Glomerular endothelial cell (primary cell): ENCODE data around the gene PLP2. TPM values are rescaled to one million over a fixed set of nuclear protein-coding genes. Genes with fewer than 3 reads are reported as not detected.
A peak's percentile ranks its signal among the peaks of the same experiment; 100 is the strongest.
"Not testable (repeated sequence)": the region's sequence is repeated elsewhere in the genome, so short reads cannot be mapped to it uniquely, and the experiment has no call there.

Experiments used
- DNase-seq: peaks from one replicate; pipeline ENCODE4 v3.0.0-alpha.2; 2011; ENCODE audit warnings: low read depth, low spot score; ENCODE audit errors: extremely low read depth
- total RNA-seq: library from RNA; depleted of rRNA; stranded (reverse); fragments of >200 nt; gene quantifications from 2 replicates; pipeline ENCODE4 v1.2.3, GENCODE V29; 2015

Gene PLP2, protein sequence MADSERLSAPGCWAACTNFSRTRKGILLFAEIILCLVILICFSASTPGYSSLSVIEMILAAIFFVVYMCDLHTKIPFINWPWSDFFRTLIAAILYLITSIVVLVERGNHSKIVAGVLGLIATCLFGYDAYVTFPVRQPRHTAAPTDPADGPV
- 50.4 and 50.9 TPM in 2 replicates for total RNA-seq

DNA sequence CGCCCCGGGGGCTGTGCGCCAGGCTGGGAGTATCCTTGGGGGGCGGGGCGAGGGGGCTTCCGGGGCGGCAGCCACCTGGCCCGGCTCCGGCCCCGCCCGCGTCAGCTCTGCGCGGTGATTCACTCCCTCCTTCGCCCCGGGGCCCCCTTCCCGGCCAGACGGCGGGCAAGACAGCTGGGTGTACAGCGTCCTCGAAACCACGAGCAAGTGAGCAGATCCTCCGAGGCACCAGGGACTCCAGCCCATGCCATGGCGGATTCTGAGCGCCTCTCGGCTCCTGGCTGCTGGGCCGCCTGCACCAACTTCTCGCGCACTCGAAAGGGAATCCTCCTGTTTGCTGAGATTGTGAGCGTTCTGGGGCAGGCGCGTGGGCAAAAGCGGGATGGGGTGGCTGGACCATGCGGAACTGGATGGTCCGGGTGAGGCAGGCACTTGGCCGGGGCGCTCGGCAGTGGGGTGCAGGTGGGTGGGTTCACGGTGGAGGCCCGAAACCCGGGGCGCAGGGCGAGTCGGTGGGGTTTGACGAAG, at the start of gene PLP2:
TSS of gene PLP2 (plus strand) at position 147 of the 528 bp plus-strand sequence. CDS start at position 250, 103 bp downstream.
- no peak for DNase-seq

DNA sequence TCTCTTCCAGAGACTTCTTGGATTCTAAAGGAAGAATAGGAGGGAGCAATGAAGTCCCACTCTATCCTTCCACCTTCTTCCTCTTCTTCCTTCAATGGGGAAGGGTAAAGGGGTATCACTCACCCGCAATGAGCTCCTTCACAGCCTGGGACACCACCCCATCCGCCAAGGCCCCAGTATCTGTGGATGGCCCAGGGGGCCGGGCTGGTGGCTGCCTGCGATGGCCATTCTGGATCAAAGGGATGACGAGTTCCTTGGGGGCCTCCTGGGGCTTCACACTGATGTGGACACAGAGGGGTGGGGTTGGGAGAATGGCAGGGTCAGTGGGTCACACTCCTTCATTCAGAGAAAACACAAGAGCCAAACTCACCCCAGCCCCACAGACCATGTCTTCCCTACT, 49.2 kb upstream of the PLP2 start:
- no peak for DNase-seq

DNA sequence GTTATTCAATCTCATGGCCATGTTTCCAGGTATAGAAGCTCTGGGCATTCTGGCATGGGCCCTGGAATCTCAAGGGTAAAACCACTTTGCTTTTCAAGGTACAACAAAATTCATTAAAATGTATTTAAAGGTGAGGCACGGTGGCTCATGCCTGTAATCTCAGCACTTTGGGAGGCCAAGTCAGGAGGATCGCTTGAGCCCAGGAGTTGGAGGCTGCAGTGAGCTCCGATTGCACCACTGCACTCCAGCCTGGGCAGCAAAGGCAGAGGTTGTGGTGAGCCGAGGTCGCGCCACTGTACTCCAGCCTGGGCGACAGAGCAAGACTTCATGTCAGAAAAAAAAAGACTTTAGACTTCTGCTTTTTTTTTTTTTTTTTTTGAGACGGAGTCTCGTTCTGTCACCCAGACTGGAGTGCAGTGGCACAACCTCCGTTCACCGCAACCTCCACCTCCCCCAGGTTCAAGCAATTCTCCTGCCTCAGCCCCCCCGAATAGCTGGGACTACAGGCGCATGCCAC, 43.9 kb upstream of the PLP2 start:
- not testable (repeated sequence) for DNase-seq

DNA sequence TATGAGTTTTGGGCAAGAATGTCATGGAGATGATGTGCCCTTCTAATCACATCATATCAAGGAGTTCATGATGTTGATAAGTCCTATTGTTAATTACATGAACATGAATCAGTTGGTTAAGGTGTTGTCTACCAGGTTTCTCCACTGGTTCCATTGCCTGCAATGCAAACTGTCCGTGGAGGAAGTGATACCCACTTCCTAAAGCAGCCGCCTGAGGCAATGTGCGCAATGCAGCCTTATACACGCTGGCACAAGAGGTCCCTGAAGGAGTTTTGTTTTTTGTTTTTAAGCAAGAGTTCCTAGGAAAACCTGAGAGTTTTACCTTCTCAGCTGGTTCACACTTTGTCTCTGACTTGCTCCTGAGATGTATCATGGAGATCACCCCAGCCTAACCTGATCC, 42.3 kb upstream of the PLP2 start:
- no peak for DNase-seq

DNA sequence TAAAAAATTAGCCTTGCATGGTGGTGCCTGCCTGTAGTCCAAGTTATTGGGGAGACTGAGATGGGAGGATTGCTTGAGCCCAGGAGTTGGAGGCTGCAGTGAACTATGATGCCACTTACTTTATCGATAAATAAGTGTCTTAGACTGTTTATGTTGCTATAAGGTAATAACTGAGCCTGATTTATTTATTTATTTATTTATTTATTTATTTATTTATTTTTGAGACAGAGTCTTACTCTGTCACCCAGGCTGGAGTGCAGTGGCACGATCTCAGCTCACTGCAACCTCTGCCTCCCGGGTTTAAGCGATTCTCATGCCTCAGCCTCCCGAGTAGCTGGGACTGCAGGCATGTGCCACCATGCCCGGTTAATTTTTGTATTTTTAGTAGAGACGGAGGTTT, 39.4 kb upstream of the PLP2 start:
- not testable (repeated sequence) for DNase-seq

DNA sequence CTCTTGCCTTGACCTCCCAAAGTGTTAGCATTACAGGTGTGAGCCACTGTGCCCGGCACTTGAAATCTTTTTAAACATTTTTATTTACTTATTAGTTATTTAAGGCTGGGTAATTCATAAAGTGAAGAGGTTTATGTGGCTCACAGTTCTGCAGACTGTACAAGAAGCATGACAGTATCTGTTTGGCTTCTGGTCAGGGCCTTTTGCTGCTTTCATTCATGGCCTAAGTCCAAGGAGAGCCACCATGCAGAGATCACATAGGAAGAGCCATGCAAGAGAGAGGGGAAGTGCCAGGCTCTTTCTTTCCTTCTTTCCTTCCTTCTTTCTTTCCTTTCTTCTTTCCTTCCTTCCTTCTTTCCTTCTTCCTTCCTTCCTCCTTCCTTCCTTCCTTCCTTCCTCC, 37.9 kb upstream of the PLP2 start:
- DNase-seq = no peak

DNA sequence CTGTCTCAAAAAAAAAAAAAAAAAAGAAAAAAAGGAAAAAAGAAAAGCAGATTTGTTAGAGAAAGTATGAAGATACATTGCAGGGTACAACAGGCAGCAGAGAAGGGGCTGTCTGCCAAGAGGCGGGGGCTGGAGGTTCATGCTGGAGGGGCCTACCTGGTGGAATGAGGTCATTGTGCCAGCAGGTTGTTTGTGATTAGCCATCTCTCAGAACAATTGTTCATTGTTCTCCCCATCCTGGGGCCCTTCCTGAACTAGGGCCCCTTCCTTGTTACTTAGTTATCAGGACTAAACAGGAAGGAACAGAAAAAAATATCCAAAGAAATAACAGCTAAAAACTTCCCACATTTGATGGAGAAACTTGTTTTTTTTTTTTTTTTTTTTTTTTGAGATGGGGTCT, 34.2 kb upstream of the PLP2 start:
- peak; percentile 44 for DNase-seq

DNA sequence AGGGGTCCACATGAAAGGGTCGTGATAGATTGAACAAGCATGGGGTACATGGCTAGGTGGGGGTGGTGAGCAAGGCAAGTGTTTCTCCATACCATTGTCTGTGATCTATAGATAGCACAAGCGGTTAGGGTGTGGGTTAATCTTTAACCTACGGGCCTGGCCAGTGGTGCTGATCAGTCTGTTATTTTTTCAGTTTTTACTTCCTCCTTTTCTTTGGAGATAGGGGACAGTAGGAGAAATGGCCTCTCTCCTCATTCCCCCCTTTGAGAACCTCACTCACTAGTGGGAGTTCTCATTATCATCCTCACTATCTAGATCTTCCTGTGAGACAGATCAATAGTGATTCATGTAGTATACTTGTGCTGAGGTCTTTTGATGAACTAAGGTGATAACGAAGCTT, 32.0 kb upstream of the PLP2 start:
- no peak for DNase-seq

DNA sequence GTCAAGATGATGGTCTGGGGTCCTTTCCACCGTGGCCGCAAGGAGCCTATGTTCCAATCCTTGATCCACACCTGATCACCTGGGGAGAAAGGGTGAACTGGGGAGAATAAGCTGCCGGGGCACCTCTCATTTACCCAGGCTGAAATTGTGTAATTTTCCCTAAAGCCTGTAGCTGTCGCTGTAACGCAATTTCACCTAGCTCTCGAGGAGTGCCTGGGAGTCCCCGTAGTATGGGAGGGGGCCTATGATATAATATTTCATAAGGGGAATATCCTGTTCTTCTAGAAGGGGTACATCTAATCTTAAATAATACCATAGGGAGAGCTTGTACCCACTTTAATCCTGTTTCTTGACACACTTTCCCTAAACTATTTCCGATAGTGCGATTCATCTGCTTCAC, 29.4 kb upstream of the PLP2 start:
- DNase-seq = not testable (repeated sequence)

DNA sequence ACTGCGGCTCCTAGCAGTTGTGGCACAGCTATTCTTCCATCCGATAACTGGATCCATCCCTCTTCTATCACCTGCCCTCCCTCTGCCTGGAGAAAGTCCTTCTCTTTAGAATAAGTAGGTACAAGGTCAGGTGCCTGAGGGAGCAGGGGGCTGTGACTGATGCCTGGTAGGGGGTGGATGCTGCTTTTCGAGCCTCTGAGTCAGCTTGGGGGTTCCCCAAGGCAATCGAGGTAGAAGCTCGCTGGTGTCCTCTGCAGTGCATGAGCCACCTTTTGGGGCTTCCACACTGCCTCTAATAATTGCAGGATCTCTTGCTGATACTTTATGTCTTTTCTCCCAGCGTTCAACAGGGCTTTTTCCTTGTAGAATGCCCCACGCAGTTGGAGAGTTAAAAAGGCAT, 28.5 kb upstream of the PLP2 start:
- not testable (repeated sequence) for DNase-seq

DNA sequence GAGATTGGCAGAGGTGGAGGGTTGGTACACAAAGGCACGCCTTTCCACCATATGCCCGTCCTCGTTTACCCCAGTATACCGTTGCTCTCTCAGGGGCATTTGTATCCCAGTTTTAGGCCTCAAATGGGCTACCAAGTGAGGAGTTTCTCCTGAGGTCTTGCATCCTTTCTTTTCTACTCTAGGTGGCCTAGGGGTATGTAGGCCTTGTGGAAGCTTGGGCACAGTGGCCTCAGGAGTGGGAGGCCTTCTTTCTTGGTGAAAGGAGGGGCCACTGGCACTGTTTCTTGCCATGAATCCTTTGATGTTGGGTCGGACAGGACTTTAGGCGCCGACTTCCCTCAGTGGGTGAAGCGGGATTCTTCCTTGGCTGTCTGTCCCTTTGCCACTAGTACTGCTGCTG, 24.4 kb upstream of the PLP2 start:
- DNase-seq = no peak

DNA sequence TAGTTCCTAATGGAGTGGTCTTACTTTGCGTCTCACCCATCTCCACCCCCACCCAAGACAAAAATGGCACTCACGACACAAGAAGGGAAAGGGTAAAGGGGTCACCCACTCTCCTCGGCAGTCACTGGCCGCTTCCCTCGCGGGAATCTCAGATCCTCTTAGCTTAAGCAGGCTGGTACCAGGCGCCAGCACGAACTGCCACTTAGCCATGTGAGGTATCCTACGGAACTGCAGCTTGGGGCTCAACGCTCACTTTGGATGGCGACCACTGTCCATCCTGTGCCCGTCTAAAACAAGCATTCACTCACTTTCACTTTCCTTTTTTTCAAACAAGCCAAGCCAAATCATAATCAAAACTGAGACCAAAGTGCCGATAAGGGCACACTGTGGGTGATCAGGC, 23.8 kb upstream of the PLP2 start:
- DNase-seq = no peak

DNA sequence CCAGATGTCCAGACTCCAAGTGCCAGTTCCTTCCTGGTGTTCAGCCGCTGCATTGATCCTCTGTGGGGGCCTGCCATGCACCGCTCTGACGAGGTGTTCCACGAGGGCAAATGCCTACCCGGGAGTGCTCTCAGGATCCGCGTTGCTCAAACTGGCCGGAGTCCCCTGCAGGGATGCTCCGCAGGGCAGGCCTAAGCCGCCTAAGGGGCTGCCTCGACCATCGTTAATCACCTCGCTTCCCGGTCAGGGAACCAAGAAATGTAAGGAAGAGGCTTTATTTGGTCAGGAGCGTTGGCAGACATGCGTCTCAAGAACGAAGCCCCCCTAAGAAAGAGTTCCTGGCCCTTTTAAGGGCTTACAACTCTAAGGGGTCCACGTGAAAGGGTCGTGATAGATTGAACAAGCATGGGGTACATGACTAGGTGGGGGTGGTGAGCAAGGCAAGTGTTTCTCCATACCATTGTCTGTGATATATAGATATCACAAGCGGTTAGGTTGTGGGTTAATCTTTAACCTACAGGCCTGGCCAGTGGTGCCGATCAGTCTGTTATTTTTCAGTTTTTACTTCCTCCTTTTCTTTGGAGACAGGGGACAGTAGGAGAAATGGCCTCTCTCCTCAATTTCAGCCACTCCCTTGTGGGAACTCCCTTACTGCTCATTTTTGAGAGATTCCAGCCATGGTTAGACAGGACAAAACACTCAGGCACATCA, 23.2 kb upstream of the PLP2 start:
- not testable (repeated sequence) for DNase-seq

DNA sequence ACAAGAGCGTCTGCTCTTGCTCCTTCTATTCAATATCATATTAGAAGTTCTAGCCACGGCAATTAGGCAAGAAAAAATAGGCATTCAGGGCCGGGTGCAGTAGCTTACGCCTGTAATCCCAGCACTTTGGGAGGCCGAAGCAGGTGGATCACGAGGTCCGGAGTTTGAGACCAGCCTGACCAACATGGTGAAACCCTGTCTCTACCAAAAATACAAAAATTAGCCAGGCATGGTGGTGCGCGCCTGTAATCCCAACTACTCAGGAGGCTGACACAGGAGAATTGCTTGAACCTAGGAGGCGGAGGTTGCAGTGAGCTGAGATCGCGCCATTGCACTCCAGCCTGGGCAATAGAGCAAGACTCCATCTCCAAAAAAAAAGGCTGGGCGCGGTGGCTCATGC, 22.4 kb upstream of the PLP2 start:
- DNase-seq = not testable (repeated sequence)

DNA sequence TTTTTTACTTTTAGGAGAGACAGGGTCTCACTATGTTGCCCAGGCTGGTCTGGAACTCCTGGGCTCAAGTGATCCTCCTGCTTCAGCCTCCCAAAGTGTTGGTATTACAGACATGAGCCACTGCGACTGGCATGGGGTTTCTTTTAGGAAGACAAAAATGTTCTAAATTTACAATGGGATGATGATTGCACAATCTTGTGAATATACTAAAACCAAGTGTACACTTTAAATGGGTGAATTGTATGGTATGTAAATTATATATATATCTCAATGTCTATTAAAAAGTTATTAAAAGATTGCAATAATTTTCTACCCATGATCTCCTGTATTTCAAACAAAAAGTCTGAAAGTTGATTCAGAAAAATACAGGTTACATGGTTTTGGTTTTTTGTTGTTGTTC, 18.2 kb upstream of the PLP2 start:
- DNase-seq = no peak

DNA sequence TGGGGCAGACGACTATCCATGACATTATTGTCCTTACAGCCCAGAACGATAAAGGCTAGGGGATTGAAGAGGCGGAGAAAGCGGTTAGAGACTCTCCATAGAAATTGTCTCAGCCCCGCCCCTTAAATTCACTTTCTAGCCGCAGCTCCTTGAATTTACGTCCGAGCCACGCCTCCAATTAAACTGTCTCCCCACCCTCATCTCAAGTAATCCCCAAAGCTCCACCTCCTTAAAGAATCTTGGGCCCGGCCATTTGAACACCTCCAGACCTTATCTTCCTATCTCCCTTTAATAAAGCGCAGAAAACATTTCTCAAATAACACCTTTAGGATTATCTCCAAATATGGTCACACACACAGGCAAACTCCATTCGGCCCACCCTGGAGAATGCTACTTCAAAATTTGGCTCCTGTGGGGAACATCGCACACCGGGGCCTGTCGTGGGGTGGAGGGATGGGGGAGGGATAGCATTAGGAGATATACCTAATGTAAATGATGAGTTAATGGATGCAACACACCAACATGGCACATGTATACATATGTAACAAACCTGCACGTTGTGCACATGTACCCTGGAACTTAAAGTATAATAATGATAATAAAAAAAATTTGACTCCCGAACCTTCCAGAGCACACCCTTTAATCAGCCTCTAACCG, 16.3 kb upstream of the PLP2 start:
- no peak for DNase-seq

DNA sequence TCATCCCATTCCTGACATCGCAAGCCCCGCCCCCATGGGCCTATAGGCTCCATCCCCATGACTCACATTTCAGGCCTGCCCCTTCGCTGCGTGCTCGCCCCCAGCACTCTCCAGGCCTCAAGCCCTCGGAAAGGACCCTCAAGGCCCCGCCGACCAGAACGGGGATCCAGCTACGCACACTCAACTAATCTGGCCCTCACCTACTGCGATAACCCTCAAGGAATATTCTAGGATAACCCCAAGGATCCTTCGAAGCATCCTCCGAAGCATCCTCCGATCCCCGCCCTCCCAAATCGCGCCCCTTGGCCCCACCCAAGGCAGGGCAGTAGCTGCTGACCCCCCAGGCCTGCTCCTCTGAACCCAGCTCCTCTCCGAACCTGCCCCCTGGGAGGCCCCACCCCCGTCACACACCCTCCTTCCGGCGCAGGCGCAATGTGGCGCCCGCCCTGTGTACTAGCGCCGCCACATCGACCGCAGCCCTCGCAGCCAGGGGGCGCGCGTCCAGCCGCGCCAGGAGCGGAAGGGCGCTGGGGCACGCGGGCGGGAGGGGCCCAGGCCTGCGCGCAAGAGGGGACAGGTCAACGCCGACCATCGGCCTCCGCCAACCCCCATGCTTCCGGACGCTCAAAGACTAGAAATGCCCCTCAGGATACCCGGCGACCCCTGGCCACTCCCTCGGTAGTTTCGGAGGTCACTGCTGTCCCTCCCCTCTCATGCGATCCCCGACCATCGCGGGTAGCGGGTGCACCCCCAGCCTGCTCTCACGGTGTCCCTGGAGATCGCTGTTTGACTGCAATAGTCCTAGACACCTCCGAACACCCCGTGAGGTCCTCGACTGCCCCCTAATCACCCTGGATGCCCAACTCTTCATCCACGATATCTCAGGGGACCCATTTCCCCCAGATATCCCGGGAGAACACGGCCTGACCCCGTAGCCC, 15.5 kb upstream of the PLP2 start:
- no peak for DNase-seq

DNA sequence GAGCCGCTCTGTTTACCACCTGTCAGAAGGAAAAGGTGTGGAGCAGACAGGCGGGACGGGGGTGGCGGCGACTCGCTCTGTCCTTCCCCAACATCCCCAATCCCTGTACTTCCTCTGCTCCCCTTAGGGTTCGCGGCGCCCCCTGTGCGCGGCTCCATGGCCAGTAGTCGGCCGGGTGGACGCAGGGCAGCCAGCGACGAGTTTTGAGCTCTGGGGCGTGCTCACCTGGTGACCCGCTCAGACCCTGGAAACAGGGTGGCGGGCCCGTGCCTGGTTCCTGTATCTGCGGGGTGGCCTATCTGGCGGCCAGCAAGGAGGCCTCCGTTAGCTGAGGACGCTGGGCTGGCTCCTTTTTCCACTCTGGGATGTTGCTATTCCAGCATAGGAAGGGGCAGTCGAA, 14.5 kb upstream of the PLP2 start:
- DNase-seq = no peak

DNA sequence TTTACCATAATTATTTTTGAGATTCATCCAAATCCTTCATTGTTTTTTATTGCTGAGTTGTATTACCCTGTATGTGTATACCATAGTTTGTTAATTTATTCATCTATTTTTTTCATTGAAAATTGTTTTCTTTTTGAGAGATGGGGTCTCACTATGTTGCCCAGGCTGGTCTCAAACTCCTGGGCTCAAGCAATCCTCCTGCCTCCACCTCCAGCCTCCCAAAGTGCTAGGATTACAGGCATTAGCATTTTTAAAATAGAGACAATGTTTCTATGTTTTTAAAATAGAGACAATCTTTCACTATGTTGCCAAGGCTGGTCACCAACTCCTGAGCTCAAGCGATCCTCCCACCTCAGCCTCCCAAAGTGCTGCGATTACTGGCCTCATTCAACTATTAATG, 10.8 kb upstream of the PLP2 start:
- no peak for DNase-seq

DNA sequence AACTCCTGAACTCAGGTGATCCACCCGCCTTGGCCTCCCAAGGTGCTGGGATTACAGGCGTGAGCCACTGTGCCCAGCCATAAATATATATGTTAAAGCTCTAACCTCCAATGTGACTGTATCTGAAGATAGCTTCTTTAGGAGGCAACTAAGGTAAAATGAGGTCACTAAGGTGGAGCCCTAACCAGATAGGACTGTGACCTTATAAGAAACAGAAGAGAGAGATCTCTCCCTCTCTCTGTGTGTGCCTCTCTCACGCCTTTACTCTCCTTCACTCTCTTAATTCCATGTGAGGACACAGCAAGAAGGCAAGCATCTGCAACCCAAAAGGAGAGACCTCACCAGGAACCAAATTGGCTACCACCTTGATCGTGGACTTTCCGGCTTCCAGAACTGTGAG, 10.1 kb upstream of the PLP2 start:
- no peak for DNase-seq

DNA sequence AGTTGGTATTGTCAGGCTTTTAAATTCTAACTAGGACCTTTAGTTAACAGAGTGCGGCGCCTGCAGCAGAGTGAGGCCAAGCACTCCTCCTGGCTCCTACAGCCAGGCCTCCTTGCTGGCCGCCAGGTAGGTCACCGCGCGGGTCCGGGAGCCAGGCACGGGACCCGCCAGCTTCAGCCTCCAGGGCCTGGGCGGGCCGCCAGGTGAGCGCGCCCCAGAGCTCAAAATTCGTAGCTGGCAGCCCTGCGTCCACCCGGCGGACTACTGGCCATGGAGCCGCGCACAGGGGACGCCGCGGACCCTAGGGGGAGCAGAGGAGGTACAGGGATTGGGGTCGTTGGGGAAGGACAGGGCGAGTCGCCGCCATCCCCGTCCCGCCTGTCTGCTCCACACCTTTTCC, 9.1 kb upstream of the PLP2 start, which contains the start of gene MAGIX:
TSS of gene MAGIX (plus strand) at position 139 of the 400 bp plus-strand sequence. CDS start at position 271, 132 bp downstream.
- no peak for DNase-seq
